Renal cortex interstitium (tissue), 11 donors: ENCODE data around the gene KDELR3. TPM values are rescaled to one million over a fixed set of nuclear protein-coding genes. Genes with fewer than 3 reads are reported as not detected.

Experiments
- DNase-seq, 11 donors: peaks; one replicate each; pipeline ENCODE4 v3.0.0-alpha.2; 2013; ENCODE audit warnings: low read depth in 9 of 11, low spot score in 4 of 11; ENCODE audit errors: extremely low read depth in 1 of 11
- polyA plus RNA-seq, 3 donors: library from polyadenylated mRNA; unstranded; fragments of 120-200 nt; gene quantifications; one replicate each; pipeline ENCODE4 v1.2.1, GENCODE V29; 2013; ENCODE audit not compliant: insufficient read length in 3 of 3

The KDELR3 gene
- polyA plus RNA-seq, 3 donors, result 9.3 to 11.6 (median 11.2) TPM

- no peak for DNase-seq
Observed at GRCh38 chr22:38494498-38494897, 26.6 kb downstream of the KDELR3 start.

- DNase-seq, result no peak
Observed at GRCh38 chr22:38494939-38495338, 27.0 kb downstream of the KDELR3 start.

- no peak for DNase-seq
Observed at GRCh38 chr22:38497869-38498268, 30.0 kb downstream of the KDELR3 start.

- no peak for DNase-seq
Observed at GRCh38 chr22:38501797-38502672, 34.1 kb downstream of the KDELR3 start.

- no peak for DNase-seq
Observed at GRCh38 chr22:38503021-38503420, 35.1 kb downstream of the KDELR3 start.

- peak in 7 of 11 donors; percentile 30 to 48 (median 38) for DNase-seq
Observed at GRCh38 chr22:38504731-38505540, 37.0 kb downstream of the KDELR3 start.

GRCh38 chr22:38505541-38506117 is 37.7 kb downstream of the KDELR3 start:
- peak in 8 of 11 donors; percentile 30 to 78 (median 52) for DNase-seq

- peak; percentile 97 to 100 (median 99) for DNase-seq
Observed at GRCh38 chr22:38506118-38506962, 38.4 kb downstream of the KDELR3 start, which contains the start of gene DDX17. TSS of gene DDX17 (minus strand) at chr22:38506311.

GRCh38 chr22:38510416-38510970 is 42.6 kb downstream of the KDELR3 start:
- no peak for DNase-seq

GRCh38 chr22:38513063-38513462 is 45.2 kb downstream of the KDELR3 start:
- DNase-seq, result no peak

- DNase-seq, result no peak
Observed at GRCh38 chr22:38518620-38519019, 50.7 kb downstream of the KDELR3 start.

GRCh38 chr22:38519453-38520250 is 51.8 kb downstream of the KDELR3 start:
- no peak for DNase-seq

- DNase-seq, result no peak
Observed at GRCh38 chr22:38523029-38523428, 55.1 kb downstream of the KDELR3 start.

- DNase-seq, result no peak
Observed at GRCh38 chr22:38523479-38523878, 55.6 kb downstream of the KDELR3 start.

- DNase-seq, result no peak
Observed at GRCh38 chr22:38524429-38524828, 56.5 kb downstream of the KDELR3 start.

- no peak for DNase-seq
Observed at GRCh38 chr22:38531251-38531938, 63.5 kb downstream of the KDELR3 start.
